ENCODE measurements around the gene SLC5A7.
A peak's percentile ranks its signal among the peaks of the same experiment; 100 is the strongest.

DNA sequence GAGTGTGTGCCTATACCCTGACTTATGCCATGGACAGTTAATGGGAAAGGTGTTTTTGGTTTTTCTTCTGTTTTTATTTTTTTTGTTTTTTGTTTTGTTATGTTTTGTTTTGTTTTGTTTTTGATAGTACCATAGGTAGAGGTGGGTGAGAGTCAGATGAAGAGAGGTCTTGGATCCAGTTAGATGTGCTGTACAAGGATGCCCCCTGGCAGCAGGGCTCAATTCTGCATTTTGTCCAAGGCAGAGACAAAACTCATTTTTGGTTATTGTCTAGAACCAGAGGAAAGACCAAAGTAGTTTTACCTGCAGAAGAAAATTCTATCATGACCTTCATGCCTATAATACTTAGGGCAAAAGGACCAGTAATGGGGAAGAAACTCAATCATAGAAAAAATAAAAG, 48.5 kb downstream of the SLC5A7 start:
- TF ChIP-seq, protein P1, sequence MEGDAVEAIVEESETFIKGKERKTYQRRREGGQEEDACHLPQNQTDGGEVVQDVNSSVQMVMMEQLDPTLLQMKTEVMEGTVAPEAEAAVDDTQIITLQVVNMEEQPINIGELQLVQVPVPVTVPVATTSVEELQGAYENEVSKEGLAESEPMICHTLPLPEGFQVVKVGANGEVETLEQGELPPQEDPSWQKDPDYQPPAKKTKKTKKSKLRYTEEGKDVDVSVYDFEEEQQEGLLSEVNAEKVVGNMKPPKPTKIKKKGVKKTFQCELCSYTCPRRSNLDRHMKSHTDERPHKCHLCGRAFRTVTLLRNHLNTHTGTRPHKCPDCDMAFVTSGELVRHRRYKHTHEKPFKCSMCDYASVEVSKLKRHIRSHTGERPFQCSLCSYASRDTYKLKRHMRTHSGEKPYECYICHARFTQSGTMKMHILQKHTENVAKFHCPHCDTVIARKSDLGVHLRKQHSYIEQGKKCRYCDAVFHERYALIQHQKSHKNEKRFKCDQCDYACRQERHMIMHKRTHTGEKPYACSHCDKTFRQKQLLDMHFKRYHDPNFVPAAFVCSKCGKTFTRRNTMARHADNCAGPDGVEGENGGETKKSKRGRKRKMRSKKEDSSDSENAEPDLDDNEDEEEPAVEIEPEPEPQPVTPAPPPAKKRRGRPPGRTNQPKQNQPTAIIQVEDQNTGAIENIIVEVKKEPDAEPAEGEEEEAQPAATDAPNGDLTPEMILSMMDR (IDR thresholded peaks at IDR 0.05; ENCODE audit: low read depth, low read length, missing input control), result no peak
- TF ChIP-seq, protein P2, sequence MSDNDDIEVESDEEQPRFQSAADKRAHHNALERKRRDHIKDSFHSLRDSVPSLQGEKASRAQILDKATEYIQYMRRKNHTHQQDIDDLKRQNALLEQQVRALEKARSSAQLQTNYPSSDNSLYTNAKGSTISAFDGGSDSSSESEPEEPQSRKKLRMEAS (IDR thresholded peaks at IDR 0.05), result no peak
- TF ChIP-seq SP1 (IDR thresholded peaks at IDR 0.05), result no peak
- no peak for TF ChIP-seq EGR1 (IDR thresholded peaks at IDR 0.05; ENCODE audit: low read depth in 2 of 2)
- no peak for TF ChIP-seq JUND (IDR thresholded peaks at IDR 0.05)
- TF ChIP-seq RAD21 (IDR thresholded peaks at IDR 0.05), result peak in 1 of 2 donors; percentile 31

All from liver (tissue), 3 donors.